IMR-90 (cell line): ENCODE measurements around the gene RNF213. TPM values are rescaled to one million over a fixed set of nuclear protein-coding genes. Genes with fewer than 3 reads are reported as not detected.

ENCODE experiments used
- ATAC-seq: fragments of 200-7000 bp; cut with Tn5 transposase; 2 replicates; pipeline ENCODE4 v1.9.1; 2020; ENCODE audit warnings: low read depth, mild to moderate bottlenecking, moderate library complexity
- BruUV-seq: library from RNA; stranded (reverse); fragments of 400-500 nt; replicated peaks from 2 replicates; lab custom pipeline; 2021; lab: Mats Ljungman, UMichigan
- CTCF ChIA-PET: fragments of 300-600 bp; formaldehyde crosslinking; extraction: SDS; loops from one replicate; lab custom pipeline; 2021; ENCODE audit warnings: antibody characterized with exemption; lab: Yijun Ruan, JAX
- POLR2A ChIA-PET: fragments of 300-600 bp; sonication (Branson Sonifier 250); formaldehyde crosslinking; loops from one replicate; lab custom pipeline; 2022; ENCODE audit warnings: antibody characterized with exemption; ENCODE audit not compliant: unreplicated experiment; lab: Charles Lee
- DNase-seq: peaks from one replicate; pipeline ENCODE4 v3.0.0; 2013
- H2AFZ ChIP-seq: replicated peaks from 2 replicates; pipeline ENCODE3; 2013; ENCODE audit warnings: low read length, mild to moderate bottlenecking; ENCODE audit not compliant: poor library complexity
- H2AK5ac ChIP-seq: 2 replicates; pipeline ENCODE4 v1.6.1; 2013; ENCODE audit warnings: low read depth, low read length, inconsistent platforms
- H2AK9ac ChIP-seq: replicated peaks from 2 replicates; pipeline ENCODE3; 2013; ENCODE audit warnings: mild to moderate bottlenecking, low read depth, low read length, moderate library complexity; ENCODE audit not compliant: poor library complexity
- H2BK120ac ChIP-seq: 2 replicates; pipeline ENCODE4 v1.6.1; 2013; ENCODE audit warnings: low read depth, low read length, inconsistent platforms
- H2BK15ac ChIP-seq: 3 replicates; pipeline ENCODE4 v1.6.1; 2013; ENCODE audit warnings: low read depth, low read length, inconsistent platforms
- H2BK20ac ChIP-seq: 2 replicates; pipeline ENCODE4 v1.6.1; 2013; ENCODE audit warnings: low read depth, mild to moderate bottlenecking, inconsistent platforms, low read length, moderate library complexity
- H2BK5ac ChIP-seq: 2 replicates; pipeline ENCODE4 v1.6.1; 2013; ENCODE audit warnings: mild to moderate bottlenecking, low read depth, low read length, inconsistent platforms; ENCODE audit not compliant: poor library complexity, severe bottlenecking
- H3K14ac ChIP-seq: replicated peaks from 2 replicates; pipeline ENCODE4 v1.6.1; 2013; ENCODE audit warnings: low read depth, low read length, inconsistent platforms
- H3K18ac ChIP-seq: 2 replicates; pipeline ENCODE4 v1.6.1; 2013; ENCODE audit warnings: low read depth, low read length, control low read depth
- H3K23ac ChIP-seq: 2 replicates; pipeline ENCODE4 v1.6.1; 2013; ENCODE audit warnings: low read depth, low read length, inconsistent platforms
- H3K27ac ChIP-seq: 2 replicates; pipeline ENCODE4 v1.5.1; 2013; ENCODE audit warnings: mild to moderate bottlenecking, control low read depth, low read length; ENCODE audit not compliant: insufficient read depth
- H3K27me3 ChIP-seq: 2 replicates; pipeline ENCODE4 v1.6.1; 2013; ENCODE audit warnings: low read length; ENCODE audit not compliant: control insufficient read depth, insufficient read depth
- H3K36me3 ChIP-seq: 2 replicates; pipeline ENCODE4 v1.6.1; 2013; ENCODE audit warnings: low read length, mixed read lengths; ENCODE audit not compliant: control insufficient read depth, insufficient read depth
- H3K4ac ChIP-seq: 2 replicates; pipeline ENCODE4 v1.6.1; 2013; ENCODE audit warnings: low read depth, low read length, inconsistent platforms
- H3K4me1 ChIP-seq: 2 replicates; pipeline ENCODE4 v1.6.1; 2013; ENCODE audit warnings: low read length, mixed read lengths; ENCODE audit not compliant: control insufficient read depth, insufficient read depth
- H3K4me2 ChIP-seq: 2 replicates; pipeline ENCODE4 v1.6.1; 2013; ENCODE audit warnings: low read depth, mild to moderate bottlenecking, control low read depth, low read length, moderate library complexity
- H3K4me3 ChIP-seq: 2 replicates; pipeline ENCODE4 v1.5.1; 2013; ENCODE audit warnings: low read depth, mild to moderate bottlenecking, control low read depth, low read length, moderate library complexity; ENCODE audit not compliant: insufficient read depth
- H3K56ac ChIP-seq: 2 replicates; pipeline ENCODE4 v1.6.1; 2013; ENCODE audit warnings: low read length, inconsistent platforms; ENCODE audit not compliant: insufficient read depth; ENCODE audit errors: extremely low read depth
- H3K79me1 ChIP-seq, 2 experiments: 2 replicates each; pipeline ENCODE4 v1.6.1; 2013; ENCODE audit warnings: low read length in 2 of 2, inconsistent platforms in 1 of 2, low read depth in 1 of 2
- H3K9ac ChIP-seq: 2 replicates; pipeline ENCODE4 v1.6.1; 2013; ENCODE audit warnings: low read depth, low read length, control low read depth
- H3K9me1 ChIP-seq: 2 replicates; pipeline ENCODE4 v1.6.1; 2013; ENCODE audit warnings: low read length, inconsistent platforms; ENCODE audit not compliant: insufficient read depth
- H3K9me3 ChIP-seq: 2 replicates; pipeline ENCODE4 v1.6.1; 2013; ENCODE audit warnings: low read length; ENCODE audit not compliant: control insufficient read depth, insufficient read depth
- H4K20me1 ChIP-seq: 2 replicates; pipeline ENCODE4 v1.6.1; 2013; ENCODE audit warnings: low read length, inconsistent platforms; ENCODE audit not compliant: insufficient read depth
- H4K5ac ChIP-seq: 2 replicates; pipeline ENCODE4 v1.6.1; 2013; ENCODE audit warnings: mild to moderate bottlenecking, low read depth, low read length, control low read depth
- H4K8ac ChIP-seq, 2 experiments: 2 replicates each; pipeline ENCODE4 v1.6.1; 2013; ENCODE audit warnings: low read depth in 2 of 2, low read length in 2 of 2, control low read depth in 1 of 2, inconsistent platforms in 1 of 2
- H4K91ac ChIP-seq: 2 replicates; pipeline ENCODE4 v1.6.1; 2013; ENCODE audit warnings: low read depth, low read length, inconsistent platforms; ENCODE audit not compliant: insufficient read depth
- BHLHE40 ChIP-seq: fragments of 150-350 bp; IDR thresholded peaks from 2 replicates; pipeline ENCODE4 v1.6.1; 2016; ENCODE audit warnings: mild to moderate bottlenecking, low read depth, low read length
- CEBPB ChIP-seq: IDR thresholded peaks from 2 replicates; pipeline ENCODE4 v1.6.1; 2012; ENCODE audit warnings: low read depth, low read length, improper control_type of control experiment
- ELK1 ChIP-seq: fragments of 150-350 bp; IDR thresholded peaks from 2 replicates; pipeline ENCODE4 v1.6.1; 2016; ENCODE audit warnings: low read depth, mild to moderate bottlenecking, low read length, moderate library complexity, borderline replicate concordance
- FOS ChIP-seq: fragments of 150-350 bp; IDR thresholded peaks from 2 replicates; pipeline ENCODE4 v1.6.1; 2016; ENCODE audit warnings: low read depth, low read length
- MAFK ChIP-seq: IDR thresholded peaks from 2 replicates; pipeline ENCODE4 v1.6.1; 2012; ENCODE audit warnings: low read depth, low read length, improper control_type of control experiment
- MAZ ChIP-seq: IDR thresholded peaks from 2 replicates; pipeline ENCODE4 v1.6.1; 2012; ENCODE audit warnings: low read depth, mild to moderate bottlenecking, low read length, improper control_type of control experiment, moderate library complexity, borderline replicate concordance
- MXI1 ChIP-seq: IDR thresholded peaks from 2 replicates; pipeline ENCODE4 v1.6.1; 2012; ENCODE audit warnings: low read depth, mild to moderate bottlenecking, low read length, moderate library complexity, borderline replicate concordance
- RCOR1 ChIP-seq: IDR thresholded peaks from 2 replicates; pipeline ENCODE4 v1.6.1; 2012; ENCODE audit warnings: mild to moderate bottlenecking, low read length, improper control_type of control experiment; ENCODE audit not compliant: insufficient replicate concordance
- SMC3 ChIP-seq: fragments of 150-350 bp; IDR thresholded peaks from 2 replicates; pipeline ENCODE4 v1.6.1; 2016; ENCODE audit warnings: low read depth, mild to moderate bottlenecking, antibody characterized with exemption, low read length, moderate library complexity
- WGBS, 2 experiments: methylation state at CpG; one replicate each; pipeline versions ENCODE4 v1.1.5 to v1.1.7; 2013; ENCODE audit warnings: missing lambda C conversion rate in 2 of 2; ENCODE audit not compliant: insufficient read length in 1 of 2; ENCODE audit errors: extremely low coverage in 2 of 2; 5-methylcytosine and 5-hydroxymethylcytosine counted together
- dilution Hi-C: fragments of 300-500 bp; cut with HindIII; formaldehyde crosslinking; loops from one replicate; pipeline ENCODE4 v1.14.3; 2018; ENCODE audit warnings: low sequenced_read_pairs; ENCODE audit not compliant: unreplicated experiment
- in situ Hi-C: fragments of 300-500 bp; cut with MboI; formaldehyde crosslinking; loops from 3 replicates; pipeline ENCODE4 v1.14.3; 2019; ENCODE audit warnings: low sequenced_read_pairs, inconsistent platforms, mixed read lengths
- intact Hi-C: fragments of 100-400 bp; cut with micrococcal nuclease; formaldehyde crosslinking; loops from 2 replicates; pipeline ENCODE4 v1.10.0; 2022
- polyA plus RNA-seq, 3 experiments: library from polyadenylated mRNA; depleted of rRNA; stranded (reverse); fragments of >200 nt; gene quantifications; 2 replicates each; pipeline ENCODE4 v1.2.3, GENCODE V29; 2012; ENCODE audit warnings: low replicate concordance in 1 of 3
- total RNA-seq: library from RNA; depleted of rRNA; stranded (reverse); fragments of >200 nt; gene quantifications from 2 replicates; pipeline ENCODE4 v1.2.3, GENCODE V29; 2012
- TF ChIP-seq, protein P1 (sequence below): conservative IDR thresholded peaks from 2 replicates; pipeline ENCODE4 v1.5.1; 2012; ENCODE audit warnings: mild to moderate bottlenecking, low read depth, low read length, improper control_type of control experiment

Gene RNF213
- total and polyA plus RNA-seq, 2 of the 4 experiments (the other 2 are of a cell fraction): 23.4 to 36.0 TPM

- DNase-seq (no peak), ATAC-seq (no peak)
- Histone ChIP-seq H2BK120ac (no peak overlapping the region), H3K18ac (no peak overlapping the region), H2BK15ac (no peak overlapping the region), H4K20me1 (no peaks in the 10 kb centered on the region), H3K4me3 (no peak overlapping the region), H2BK20ac (no peak overlapping the region), H3K56ac (no peak overlapping the region), H3K9me1 (no peaks in the 10 kb centered on the region), H3K4me2 (no peak overlapping the region), H3K27me3 (peaks cover 15% of the 10 kb centered on the region), H3K27ac (no peak overlapping the region), H2BK5ac (no peak overlapping the region), H3K4ac (no peak overlapping the region), H3K23ac (no peak overlapping the region), H3K9ac (no peak overlapping the region), H3K14ac (no peak overlapping the region), H4K91ac (no peak overlapping the region), H3K79me1 (no peaks in the 10 kb centered on the region), H2AFZ (no peak overlapping the region), H2AK9ac (no peak overlapping the region), H3K9me3 (no peaks in the 10 kb centered on the region), H3K4me1 (no peaks in the 10 kb centered on the region), H2AK5ac (no peak overlapping the region), H4K8ac (no peak overlapping the region), H3K36me3 (no peaks in the 10 kb centered on the region), H4K5ac (no peak overlapping the region)
- in situ Hi-C loops: no loop called here
- CTCF ChIA-PET: no interaction called here
- POLR2A ChIA-PET: no interaction called here
- 73% methylated on average over 7 of the region's 8 CpGs; no CpG with 5 or more reads in 1 of the 2 experiments for WGBS, 2 experiments
- BruUV-seq: no TSS peak
- dilution Hi-C loops: no loop called here
- intact Hi-C loops: no loop called here
- no peak for TF ChIP-seq ELK1
- TF ChIP-seq, protein P1, sequence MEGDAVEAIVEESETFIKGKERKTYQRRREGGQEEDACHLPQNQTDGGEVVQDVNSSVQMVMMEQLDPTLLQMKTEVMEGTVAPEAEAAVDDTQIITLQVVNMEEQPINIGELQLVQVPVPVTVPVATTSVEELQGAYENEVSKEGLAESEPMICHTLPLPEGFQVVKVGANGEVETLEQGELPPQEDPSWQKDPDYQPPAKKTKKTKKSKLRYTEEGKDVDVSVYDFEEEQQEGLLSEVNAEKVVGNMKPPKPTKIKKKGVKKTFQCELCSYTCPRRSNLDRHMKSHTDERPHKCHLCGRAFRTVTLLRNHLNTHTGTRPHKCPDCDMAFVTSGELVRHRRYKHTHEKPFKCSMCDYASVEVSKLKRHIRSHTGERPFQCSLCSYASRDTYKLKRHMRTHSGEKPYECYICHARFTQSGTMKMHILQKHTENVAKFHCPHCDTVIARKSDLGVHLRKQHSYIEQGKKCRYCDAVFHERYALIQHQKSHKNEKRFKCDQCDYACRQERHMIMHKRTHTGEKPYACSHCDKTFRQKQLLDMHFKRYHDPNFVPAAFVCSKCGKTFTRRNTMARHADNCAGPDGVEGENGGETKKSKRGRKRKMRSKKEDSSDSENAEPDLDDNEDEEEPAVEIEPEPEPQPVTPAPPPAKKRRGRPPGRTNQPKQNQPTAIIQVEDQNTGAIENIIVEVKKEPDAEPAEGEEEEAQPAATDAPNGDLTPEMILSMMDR: no peak
- no peak for TF ChIP-seq MXI1
- TF ChIP-seq BHLHE40: no peak
- no peak for TF ChIP-seq CEBPB
- TF ChIP-seq FOS: no peak
- no peak for TF ChIP-seq RCOR1
- TF ChIP-seq SMC3: no peak
- TF ChIP-seq MAZ: no peak
- no peak for TF ChIP-seq MAFK
Observed at GRCh38 chr17:80406146-80406545, 145.5 kb downstream of the RNF213 start.
